Astrocyte (in vitro differentiated cells and primary cell): Measurements from ENCODE around the gene CCDC89. TPM values are rescaled to one million over a fixed set of nuclear protein-coding genes. Genes with fewer than 3 reads are reported as not detected.

Source experiments
- DNase-seq: peaks from one replicate; pipeline ENCODE4 v3.0.0-alpha.2; 2010; ENCODE audit warnings: low read depth
- FAIRE-seq: peaks from 2 replicates; lab custom pipeline; 2011; peaks lifted over from hg19 to GRCh38; lab: Jason Lieb, UNC
- H2AFZ ChIP-seq: 2 replicates; pipeline ENCODE4 v1.6.0; 2012; ENCODE audit warnings: low read depth, low read length, inconsistent platforms
- H3K27ac ChIP-seq: 2 replicates; pipeline ENCODE4 v1.5.1; 2011; ENCODE audit warnings: low read depth, low read length, inconsistent platforms
- H3K27me3 ChIP-seq: 2 replicates; pipeline ENCODE4 v1.6.0; 2011; ENCODE audit warnings: low read length, inconsistent platforms; ENCODE audit not compliant: insufficient read depth
- H3K36me3 ChIP-seq: 2 replicates; pipeline ENCODE4 v1.5.1; 2011; ENCODE audit warnings: low read length, inconsistent platforms; ENCODE audit not compliant: insufficient read depth
- H3K4me1 ChIP-seq: 2 replicates; pipeline ENCODE4 v1.5.1; 2011; ENCODE audit warnings: low read length, inconsistent platforms; ENCODE audit not compliant: insufficient read depth
- H3K4me2 ChIP-seq: 2 replicates; pipeline ENCODE4 v1.6.0; 2012; ENCODE audit warnings: low read length, inconsistent platforms
- H3K4me3 ChIP-seq: 2 replicates; pipeline ENCODE4 v1.5.1; 2011; ENCODE audit warnings: low read depth, mild to moderate bottlenecking, low read length, inconsistent platforms; ENCODE audit not compliant: insufficient read depth
- H3K79me2 ChIP-seq: 2 replicates; pipeline ENCODE4 v1.6.0; 2012; ENCODE audit warnings: mild to moderate bottlenecking, low read length, inconsistent platforms; ENCODE audit not compliant: insufficient read depth
- H3K9ac ChIP-seq: 2 replicates; pipeline ENCODE4 v1.6.0; 2012; ENCODE audit warnings: mild to moderate bottlenecking, low read length, inconsistent platforms
- H3K9me3 ChIP-seq: 2 replicates; pipeline ENCODE4 v1.5.1; 2012; ENCODE audit warnings: low read depth, mild to moderate bottlenecking, low read length, inconsistent platforms; ENCODE audit not compliant: insufficient read depth
- H4K20me1 ChIP-seq: 2 replicates; pipeline ENCODE4 v1.6.0; 2012; ENCODE audit warnings: low read length, inconsistent platforms; ENCODE audit not compliant: insufficient read depth
- H3K27ac Mint-ChIP-seq: one replicate; pipeline ENCODE4 v1.8.0; 2021; ENCODE audit warnings: mild to moderate bottlenecking, mixed read lengths; ENCODE audit not compliant: unreplicated experiment
- H3K27me3 Mint-ChIP-seq: one replicate; pipeline ENCODE4 v1.8.0; 2021; ENCODE audit warnings: low read depth, mixed read lengths; ENCODE audit not compliant: unreplicated experiment
- H3K36me3 Mint-ChIP-seq: one replicate; pipeline ENCODE4 v1.8.0; 2021; ENCODE audit warnings: low read depth, mixed read lengths; ENCODE audit not compliant: unreplicated experiment
- H3K4me1 Mint-ChIP-seq: one replicate; pipeline ENCODE4 v1.8.0; 2021; ENCODE audit warnings: low read depth, mixed read lengths; ENCODE audit not compliant: unreplicated experiment
- H3K4me3 Mint-ChIP-seq: one replicate; pipeline ENCODE4 v1.8.0; 2021; ENCODE audit warnings: mild to moderate bottlenecking, moderate library complexity, mixed read lengths; ENCODE audit not compliant: unreplicated experiment
- H3K9me3 Mint-ChIP-seq: one replicate; pipeline ENCODE4 v1.8.0; 2021; ENCODE audit warnings: mild to moderate bottlenecking, mixed read lengths; ENCODE audit not compliant: unreplicated experiment
- EZH2 ChIP-seq: IDR thresholded peaks from 2 replicates; pipeline ENCODE4 v1.6.1; 2012; ENCODE audit warnings: mild to moderate bottlenecking, low read length, inconsistent platforms; ENCODE audit not compliant: insufficient read depth
- total RNA-seq: library from RNA; stranded (reverse); gene quantifications from 2 replicates; pipeline ENCODE4 v1.2.1, GENCODE V29; 2021
- TF ChIP-seq, protein P1 (sequence below): IDR thresholded peaks from 2 replicates; pipeline ENCODE4 v1.5.1; 2011; ENCODE audit warnings: low read depth, mild to moderate bottlenecking, inconsistent platforms, low read length, moderate library complexity; ENCODE audit not compliant: insufficient read depth

CCDC89 gene
- total RNA-seq, 1 donor from 2014 or later, result 0.30 TPM

DNA sequence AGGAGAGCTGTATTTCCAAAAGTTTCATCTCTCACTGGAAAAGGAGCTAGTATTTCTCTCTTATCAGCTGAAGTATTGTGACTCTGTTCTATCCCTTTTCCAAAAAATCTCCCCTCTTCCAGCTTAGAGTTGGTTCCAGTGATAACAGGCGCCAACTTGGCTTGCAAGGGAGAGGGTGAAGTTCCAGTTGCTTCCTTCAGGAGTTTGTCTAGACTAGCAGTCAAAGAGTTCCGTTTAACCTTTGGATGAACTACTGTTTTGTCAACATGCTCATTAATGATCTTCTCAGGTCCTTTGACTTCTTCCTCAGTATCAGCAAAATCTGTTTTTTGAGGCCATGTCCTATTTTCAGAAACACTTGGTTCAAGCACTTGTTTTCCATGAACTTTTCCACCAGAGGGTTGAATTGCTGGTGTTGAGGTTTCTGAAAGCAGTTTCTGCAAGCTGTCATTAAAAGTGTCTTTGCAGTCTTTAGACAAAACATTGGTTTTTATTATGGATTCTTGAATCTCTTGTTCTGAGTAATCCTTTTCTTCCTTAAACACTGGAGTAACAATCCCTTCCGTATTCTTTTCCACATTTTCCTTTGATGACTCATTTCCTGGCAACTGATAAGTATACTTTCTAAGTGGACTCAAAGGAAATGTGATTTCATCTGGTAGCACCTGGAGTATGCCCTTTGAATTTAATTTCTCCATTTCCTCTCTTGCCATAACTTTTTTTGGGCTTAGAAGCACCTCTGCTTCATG, 39.7 kb upstream of the CCDC89 start:
- H3K9ac ChIP-seq, result no peak overlapping the region
- H3K4me1 Mint-ChIP-seq, result peaks cover 20% of the 10 kb centered on the region
- H3K27me3 ChIP-seq, result no peaks in the 10 kb centered on the region
- no peak for TF ChIP-seq EZH2
- TF ChIP-seq, protein P1, sequence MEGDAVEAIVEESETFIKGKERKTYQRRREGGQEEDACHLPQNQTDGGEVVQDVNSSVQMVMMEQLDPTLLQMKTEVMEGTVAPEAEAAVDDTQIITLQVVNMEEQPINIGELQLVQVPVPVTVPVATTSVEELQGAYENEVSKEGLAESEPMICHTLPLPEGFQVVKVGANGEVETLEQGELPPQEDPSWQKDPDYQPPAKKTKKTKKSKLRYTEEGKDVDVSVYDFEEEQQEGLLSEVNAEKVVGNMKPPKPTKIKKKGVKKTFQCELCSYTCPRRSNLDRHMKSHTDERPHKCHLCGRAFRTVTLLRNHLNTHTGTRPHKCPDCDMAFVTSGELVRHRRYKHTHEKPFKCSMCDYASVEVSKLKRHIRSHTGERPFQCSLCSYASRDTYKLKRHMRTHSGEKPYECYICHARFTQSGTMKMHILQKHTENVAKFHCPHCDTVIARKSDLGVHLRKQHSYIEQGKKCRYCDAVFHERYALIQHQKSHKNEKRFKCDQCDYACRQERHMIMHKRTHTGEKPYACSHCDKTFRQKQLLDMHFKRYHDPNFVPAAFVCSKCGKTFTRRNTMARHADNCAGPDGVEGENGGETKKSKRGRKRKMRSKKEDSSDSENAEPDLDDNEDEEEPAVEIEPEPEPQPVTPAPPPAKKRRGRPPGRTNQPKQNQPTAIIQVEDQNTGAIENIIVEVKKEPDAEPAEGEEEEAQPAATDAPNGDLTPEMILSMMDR, result no peak
- H3K4me2 ChIP-seq, result peak overlapping the region; percentile 68
- no peak overlapping the region for H3K4me3 ChIP-seq
- H3K4me3 Mint-ChIP-seq, result no peak overlapping the region
- peak overlapping the region; percentile 61 for H3K27ac ChIP-seq
- H3K79me2 ChIP-seq, result no peaks in the 10 kb centered on the region
- H3K36me3 Mint-ChIP-seq, result peaks cover 10% of the 10 kb centered on the region
- H3K4me1 ChIP-seq, result peaks cover 13% of the 10 kb centered on the region
- peak; percentile 96 for FAIRE-seq
- DNase-seq, result peak; percentile 96
- H3K9me3 Mint-ChIP-seq, result peaks cover 5% of the 10 kb centered on the region
- H4K20me1 ChIP-seq, result no peaks in the 10 kb centered on the region
- no peaks in the 10 kb centered on the region for H3K27me3 Mint-ChIP-seq
- H2AFZ ChIP-seq, result no peak overlapping the region
- H3K36me3 ChIP-seq, result no peaks in the 10 kb centered on the region
- H3K9me3 ChIP-seq, result no peaks in the 10 kb centered on the region
- H3K27ac Mint-ChIP-seq, result peak overlapping the region; percentile 91

DNA sequence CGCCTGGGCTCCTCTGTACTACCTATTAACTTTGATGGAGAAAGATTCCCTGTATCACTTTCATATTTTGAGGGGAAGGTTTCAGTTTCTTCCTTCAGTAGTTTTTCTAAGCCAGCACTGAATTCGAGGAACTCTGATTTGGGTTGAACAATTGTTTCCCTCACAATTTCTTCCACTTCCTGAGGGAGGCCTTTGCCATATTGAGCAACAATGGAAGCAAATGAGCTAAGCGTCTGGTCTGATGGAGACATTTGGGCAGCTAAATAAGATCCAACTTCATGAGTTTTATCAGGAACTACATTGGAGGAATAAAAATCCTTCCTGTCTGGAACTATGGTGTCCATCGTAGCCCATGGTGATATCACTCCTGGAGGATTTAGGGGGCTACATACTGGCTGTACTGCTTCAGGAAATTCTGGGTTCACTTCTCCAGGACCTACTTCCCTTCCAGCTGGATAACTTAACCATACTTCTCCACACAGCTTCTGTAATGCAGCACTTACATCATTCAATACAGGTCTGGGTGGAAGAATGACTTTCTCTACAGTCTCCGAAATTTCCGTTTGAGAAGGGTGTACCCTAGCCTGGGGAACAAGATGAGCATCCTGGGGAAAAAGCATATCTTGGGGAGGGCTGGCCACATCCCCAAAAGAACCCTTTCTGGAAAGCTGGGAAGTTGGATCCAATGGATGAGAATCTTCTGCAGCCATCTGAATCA, 38.9 kb upstream of the CCDC89 start:
- Mint-ChIP-seq H3K36me3 (peaks cover 8% of the 10 kb centered on the region), H3K27me3 (no peaks in the 10 kb centered on the region), H3K4me1 (peaks cover 23% of the 10 kb centered on the region), H3K9me3 (peaks cover 5% of the 10 kb centered on the region), H3K4me3 (no peak overlapping the region), H3K27ac (peak overlapping the region; percentile 91)
- no peak overlapping the region for H2AFZ ChIP-seq
- no peaks in the 10 kb centered on the region for H3K27me3 ChIP-seq
- no peaks in the 10 kb centered on the region for H3K36me3 ChIP-seq
- no peak for DNase-seq
- no peaks in the 10 kb centered on the region for H4K20me1 ChIP-seq
- no peak overlapping the region for H3K27ac ChIP-seq
- no peak overlapping the region for H3K9ac ChIP-seq
- peaks cover 13% of the 10 kb centered on the region for H3K4me1 ChIP-seq
- H3K4me3 ChIP-seq, result no peak overlapping the region
- no peaks in the 10 kb centered on the region for H3K9me3 ChIP-seq
- TF ChIP-seq, protein P1, result no peak
- no peak for TF ChIP-seq EZH2
- no peak for FAIRE-seq
- peak overlapping the region; percentile 68 for H3K4me2 ChIP-seq
- H3K79me2 ChIP-seq, result no peaks in the 10 kb centered on the region
